ENCODE measurements around the gene ELOVL2. TPM values are rescaled to one million over a fixed set of nuclear protein-coding genes. Genes with fewer than 3 reads are reported as not detected.

ELOVL2 gene
- total and polyA plus RNA-seq, 7 donors, result 0.16 to 0.83 (median 0.41) TPM; not detected in 2

- Histone ChIP-seq H3K4me1 (no peaks in the 10 kb centered on the region), H3K4me3 (no peak overlapping the region), H3K27me3 (no peaks in the 10 kb centered on the region), H3K27ac (no peak overlapping the region), H3K36me3 (no peaks in the 10 kb centered on the region), H3K9me3 (no peaks in the 10 kb centered on the region)
- 43 to 50% methylated on average over 6 of the region's 6 CpGs for WGBS, 2 donors
- DNase-seq, result no peak
- TF ChIP-seq POLR2A (IDR thresholded peaks at IDR 0.05) (no peak), EP300 (IDR thresholded peaks at IDR 0.05) (no peak), CTCF (IDR thresholded peaks at IDR 0.05) (no peak), POLR2AphosphoS5 (IDR thresholded peaks at IDR 0.05) (no peak)
- intact Hi-C loops (cut with DNase I), result loop anchor here (10.0 kb wide), 1 partner anchor 113 kb away; no protein-coding TSS in a partner anchor
Observed at GRCh38 chr6:10951675-10952282, 92.3 kb downstream of the ELOVL2 start.

GRCh38 chr6:10949579-10950490 is 94.3 kb downstream of the ELOVL2 start:
- 85 to 88% methylated on average over 6 of the region's 6 CpGs for WGBS, 2 donors
- H3K27me3 ChIP-seq, result no peaks in the 10 kb centered on the region

GRCh38 chr6:10947966-10948365 is 96.1 kb downstream of the ELOVL2 start:
- no peaks in the 10 kb centered on the region for H3K27me3 ChIP-seq
- intact Hi-C loops (cut with DNase I), result no loop called here
- H3K4me1 ChIP-seq, result no peaks in the 10 kb centered on the region
- no peak overlapping the region for H3K27ac ChIP-seq
- 95 to 96% methylated on average over 5 of the region's 5 CpGs for WGBS, 2 donors
- H3K4me3 ChIP-seq, result no peak overlapping the region
- TF ChIP-seq CTCF (IDR thresholded peaks at IDR 0.05) (no peak), POLR2A (IDR thresholded peaks at IDR 0.05) (no peak), EP300 (IDR thresholded peaks at IDR 0.05) (no peak), POLR2AphosphoS5 (IDR thresholded peaks at IDR 0.05) (no peak)
- no peaks in the 10 kb centered on the region for H3K9me3 ChIP-seq
- no peak for DNase-seq
- H3K36me3 ChIP-seq, result no peaks in the 10 kb centered on the region

More at GRCh38 chr6:10949579-10950490, 94.3 kb downstream of the ELOVL2 start:
- Histone ChIP-seq H3K4me3 (no peak overlapping the region), H3K9me3 (no peaks in the 10 kb centered on the region), H3K4me1 (no peaks in the 10 kb centered on the region), H3K27ac (no peak overlapping the region), H3K36me3 (no peaks in the 10 kb centered on the region)
- intact Hi-C loops (cut with DNase I), result loop anchor here (10.0 kb wide), 1 partner anchor 115 kb away; no protein-coding TSS in a partner anchor
- no peak for DNase-seq
- TF ChIP-seq POLR2AphosphoS5 (IDR thresholded peaks at IDR 0.05), result no peak
- no peak for TF ChIP-seq POLR2A (IDR thresholded peaks at IDR 0.05)
- TF ChIP-seq EP300 (IDR thresholded peaks at IDR 0.05), result no peak
- no peak for TF ChIP-seq CTCF (IDR thresholded peaks at IDR 0.05)

- Histone ChIP-seq H3K4me3 (no peak overlapping the region), H3K36me3 (no peaks in the 10 kb centered on the region), H3K27ac (no peak overlapping the region), H3K9me3 (no peaks in the 10 kb centered on the region), H3K27me3 (no peaks in the 10 kb centered on the region), H3K4me1 (no peaks in the 10 kb centered on the region)
- WGBS, 2 donors, result 70 to 77% methylated on average over 1 of the region's 1 CpG
- intact Hi-C loops (cut with DNase I), result no loop called here
- no peak for TF ChIP-seq POLR2A (IDR thresholded peaks at IDR 0.05)
- TF ChIP-seq EP300 (IDR thresholded peaks at IDR 0.05), result no peak
- TF ChIP-seq POLR2AphosphoS5 (IDR thresholded peaks at IDR 0.05), result no peak
- no peak for TF ChIP-seq CTCF (IDR thresholded peaks at IDR 0.05)
- DNase-seq, result no peak
Observed at GRCh38 chr6:10945845-10946244, 98.3 kb downstream of the ELOVL2 start.

Data from sigmoid colon (tissue), 7 donors.